Uterus (tissue), 4 donors: Measurements from ENCODE around the gene RCN2. TPM values are rescaled to one million over a fixed set of nuclear protein-coding genes. Genes with fewer than 3 reads are reported as not detected.

Source experiments
- DNase-seq, 2 donors: peaks; one replicate each; pipeline ENCODE4 v3.0.0-alpha.2; 2019 to 2020
- H3K27ac ChIP-seq, 2 donors: fragments of 200-600 bp; sonication (generic); 1 replicate in 1 of 2; 2 replicates in 1 of 2; pipeline ENCODE4 v1.5.1; 2016 to 2018
- H3K27me3 ChIP-seq, 2 donors: fragments of 200-600 bp; sonication (generic); one replicate each; pipeline ENCODE4 v1.5.1; 2018 to 2019; ENCODE audit warnings: control low read depth in 1 of 2
- H3K36me3 ChIP-seq, 2 donors: fragments of 200-600 bp; sonication (generic); one replicate each; pipeline ENCODE4 v1.5.1; 2019; ENCODE audit warnings: control low read depth in 1 of 2
- H3K4me1 ChIP-seq, 2 donors: fragments of 200-600 bp; sonication (generic); one replicate each; pipeline ENCODE4 v1.5.1; 2018 to 2019; ENCODE audit warnings: control low read depth in 1 of 2
- H3K4me3 ChIP-seq, 2 donors: fragments of 200-600 bp; sonication (generic); 1 replicate in 1 of 2; 2 replicates in 1 of 2; pipeline ENCODE4 v1.5.1; 2018 to 2019; ENCODE audit warnings: mild to moderate bottlenecking in 1 of 2
- H3K9me3 ChIP-seq, 2 donors: fragments of 200-600 bp; sonication (generic); one replicate each; pipeline ENCODE4 v1.5.1; 2019; ENCODE audit warnings: control low read depth in 1 of 2
- CTCF ChIP-seq, 4 experiments: fragments of 200-600 bp in 2 of 4; fragments of 450-650 bp in 2 of 4; sonication (generic) in 2 of 4; IDR thresholded peaks; one replicate each; pipeline ENCODE4 v1.5.1; 2016 to 2019; ENCODE audit warnings: antibody characterized with exemption in 4 of 4, mild to moderate bottlenecking in 2 of 4, moderate library complexity in 1 of 4
- POLR2A ChIP-seq, 2 donors: fragments of 450-650 bp; IDR thresholded peaks; one replicate each; pipeline ENCODE4 v1.6.1; 2016; ENCODE audit warnings: antibody characterized with exemption in 2 of 2, mild to moderate bottlenecking in 1 of 2, moderate library complexity in 1 of 2
- intact Hi-C: fragments of 100-400 bp; cut with DNase I; formaldehyde crosslinking; loops from one replicate; pipeline ENCODE4 v1.15.1; 2023; ENCODE audit warnings: low total_unique reads
- total RNA-seq, 4 donors: library from RNA; depleted of rRNA in 3 of 4; stranded (reverse); fragments of >200 nt in 3 of 4; gene quantifications; one replicate each; pipeline versions ENCODE4 v1.1.0 to v1.2.4, GENCODE V29; 2014 to 2023
- donor health status: DM: yes; HTN: yes; CAD: no.

The RCN2 gene
- total RNA-seq, 4 donors from 2014 or later, result 26.1 to 108 (median 46.7) TPM

DNA sequence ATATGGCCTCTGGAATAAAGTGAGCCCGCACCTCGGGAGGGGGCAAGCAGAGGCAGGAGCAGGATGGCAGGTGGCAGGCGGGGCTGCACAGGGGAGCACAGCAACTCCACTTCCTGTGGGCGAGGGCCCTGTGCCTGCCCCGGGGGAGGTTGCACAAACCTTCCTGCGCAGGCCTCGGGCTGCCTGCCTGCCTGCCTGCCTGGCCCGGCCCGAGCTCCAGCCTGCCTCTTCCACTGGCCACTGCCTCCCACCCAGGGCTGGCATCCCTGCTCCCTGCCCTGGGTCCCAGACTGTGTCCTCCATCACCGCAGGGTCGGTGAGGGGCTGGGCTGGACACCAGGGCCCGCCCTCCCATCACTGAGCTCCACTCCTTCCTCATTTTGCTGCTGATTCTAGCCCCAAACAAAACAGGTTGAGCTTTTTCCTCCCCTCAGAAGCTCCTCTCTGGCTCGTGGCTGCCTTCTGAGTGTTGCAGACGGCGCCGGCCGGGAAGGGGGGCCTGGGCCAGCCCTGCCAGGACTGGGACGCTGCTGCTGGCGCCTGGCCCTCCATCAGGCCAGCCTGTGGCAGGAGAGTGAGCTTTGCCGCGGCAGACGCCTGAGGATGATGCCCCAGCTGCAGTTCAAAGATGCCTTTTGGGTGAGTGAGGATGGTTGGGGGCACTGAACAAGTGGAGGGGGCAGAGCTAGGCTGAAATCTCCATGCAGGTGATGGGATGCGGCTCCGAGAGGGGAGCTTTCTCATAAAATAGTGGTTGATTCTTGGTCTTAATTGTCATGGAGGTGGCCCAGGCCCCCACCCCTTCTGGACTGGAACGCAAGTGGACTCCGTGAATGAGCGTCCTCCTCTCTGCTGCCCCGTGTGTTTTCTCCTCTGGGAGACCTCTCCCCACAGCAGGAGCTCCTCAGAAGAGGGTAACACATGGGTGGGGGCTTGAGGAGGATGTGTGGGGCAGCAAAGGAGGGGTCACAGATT is 63.7 kb downstream of the RCN2 start, which contains the start of gene PSTPIP1:
TSS of gene PSTPIP1 (plus strand) at position 156 of the 975 bp plus-strand sequence. CDS start at position 604, 448 bp downstream.
- TF ChIP-seq POLR2A (IDR thresholded peaks at IDR 0.05) (no peak), CTCF (IDR thresholded peaks at IDR 0.05) (no peak)
- Histone ChIP-seq H3K27ac (peak within 1 kb of the TSS in 1 of 2 donors; percentile 17), H3K36me3 (no peaks in the 10 kb centered on the region), H3K4me3 (no peak within 1 kb of the TSS), H3K4me1 (no peaks in the 10 kb centered on the region), H3K9me3 (no peaks in the 10 kb centered on the region), H3K27me3 (no peaks in the 10 kb centered on the region)
- DNase-seq, result peak in 1 of 2 donors; percentile 28
- intact Hi-C loops, result no loop called here

DNA sequence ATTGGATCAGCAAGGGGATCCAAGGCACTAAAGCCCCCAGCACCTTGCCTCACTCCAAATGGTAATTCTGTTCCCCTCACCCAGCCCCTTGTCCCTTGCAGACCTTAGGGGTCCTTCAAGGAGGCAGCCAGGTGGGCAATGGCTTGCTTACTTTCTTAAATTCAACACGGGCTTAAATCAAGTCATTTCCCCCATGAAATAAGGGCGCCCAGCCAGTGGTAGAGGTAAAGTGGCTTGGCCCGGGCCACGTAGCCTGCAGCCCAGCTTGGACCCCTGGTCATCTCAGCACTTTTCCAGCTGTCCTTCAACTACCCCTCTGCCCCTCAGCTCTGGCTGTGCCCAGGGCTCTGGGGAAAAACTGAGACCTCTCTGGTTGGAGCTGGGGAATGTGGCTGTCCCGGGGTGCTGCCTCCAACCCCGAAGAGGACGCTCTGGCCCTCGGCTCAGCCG is 64.6 kb downstream of the RCN2 start:
- intact Hi-C loops, result no loop called here
- no peaks in the 10 kb centered on the region for H3K4me1 ChIP-seq
- no peaks in the 10 kb centered on the region for H3K9me3 ChIP-seq
- no peaks in the 10 kb centered on the region for H3K27me3 ChIP-seq
- no peak overlapping the region for H3K27ac ChIP-seq
- no peak overlapping the region for H3K4me3 ChIP-seq
- H3K36me3 ChIP-seq, result no peaks in the 10 kb centered on the region
- DNase-seq, result no peak
- TF ChIP-seq POLR2A (IDR thresholded peaks at IDR 0.05) (no peak), CTCF (IDR thresholded peaks at IDR 0.05) (no peak)

- H3K4me3 ChIP-seq, result no peak overlapping the region
- TF ChIP-seq CTCF (IDR thresholded peaks at IDR 0.05) (no peak), POLR2A (IDR thresholded peaks at IDR 0.05) (no peak)
- peak in 1 of 2 donors; percentile 26 for DNase-seq
- H3K36me3 ChIP-seq, result no peaks in the 10 kb centered on the region
- no peak overlapping the region for H3K27ac ChIP-seq
- H3K27me3 ChIP-seq, result no peaks in the 10 kb centered on the region
- intact Hi-C loops, result no loop called here
- H3K9me3 ChIP-seq, result no peaks in the 10 kb centered on the region
- no peaks in the 10 kb centered on the region for H3K4me1 ChIP-seq
These were observed 65.2 kb downstream of the RCN2 start for GRCh38 chr15:76996526-76997401.

DNA sequence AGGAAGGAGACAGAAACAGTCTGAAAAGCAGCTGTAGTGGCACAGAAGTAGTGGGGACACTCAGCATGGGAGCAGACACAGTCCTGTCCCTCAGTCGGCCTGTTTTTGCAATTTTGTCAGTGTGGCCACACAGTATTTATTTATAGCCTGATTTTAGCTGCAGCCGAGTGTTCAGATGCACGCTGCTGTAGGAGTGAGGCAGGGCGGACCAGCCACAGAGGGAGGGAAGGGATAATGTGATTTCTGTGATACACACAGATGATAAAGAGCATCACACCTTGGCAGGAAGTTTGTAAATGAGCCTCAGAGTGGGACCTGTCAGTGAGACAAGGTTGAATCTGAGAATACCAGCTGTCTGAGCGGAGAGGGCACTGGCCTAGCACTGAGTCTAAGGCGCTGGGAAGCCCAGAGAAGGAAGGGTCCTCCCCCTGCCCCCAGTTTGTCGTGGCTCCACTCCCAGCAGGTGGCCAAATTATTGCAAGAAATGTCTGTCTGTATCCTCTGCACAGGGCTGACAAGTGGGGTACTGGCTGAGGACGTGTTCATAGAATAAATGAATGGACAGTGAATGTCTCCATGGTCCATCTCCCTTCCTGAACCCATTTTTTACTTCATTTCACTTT is 67.2 kb downstream of the RCN2 start:
- Histone ChIP-seq H3K36me3 (no peaks in the 10 kb centered on the region), H3K27ac (no peak overlapping the region), H3K9me3 (no peaks in the 10 kb centered on the region), H3K4me1 (no peaks in the 10 kb centered on the region), H3K4me3 (no peak overlapping the region), H3K27me3 (no peaks in the 10 kb centered on the region)
- intact Hi-C loops, result no loop called here
- TF ChIP-seq POLR2A (IDR thresholded peaks at IDR 0.05) (no peak), CTCF (IDR thresholded peaks at IDR 0.05) (no peak)
- no peak for DNase-seq
